Activated B cell treated with CpG ODN at 0.5 μM for 24 hours (primary cell): ENCODE measurements around the gene STARD9. TPM values are rescaled to one million over a fixed set of nuclear protein-coding genes. Genes with fewer than 3 reads are reported as not detected.

Experiments used
- ATAC-seq: fragments of 200-7000 bp; cut with Tn5 transposase; one replicate; pipeline ENCODE4 v1.10.0; 2021; ENCODE audit warnings: low read depth, mild to moderate bottlenecking, moderate library complexity
- CTCF ChIA-PET: fragments of 350-600 bp; sonication (Branson Sonifier 250); formaldehyde crosslinking; loops from one replicate; lab custom pipeline; 2021; ENCODE audit warnings: antibody characterized with exemption; lab: Charles Lee
- POLR2A ChIA-PET: fragments of 350-600 bp; sonication (Branson Sonifier 250); formaldehyde crosslinking; loops from one replicate; lab custom pipeline; 2021; ENCODE audit warnings: antibody characterized with exemption; lab: Charles Lee
- DNase-seq: peaks from one replicate; pipeline ENCODE4 v3.0.0; 2022
- H3K27ac Mint-ChIP-seq: one replicate; pipeline ENCODE4 v1.8.0; 2020; ENCODE audit warnings: mixed read lengths
- H3K27me3 Mint-ChIP-seq: one replicate; pipeline ENCODE4 v1.8.0; 2021; ENCODE audit warnings: mixed read lengths
- H3K36me3 Mint-ChIP-seq: one replicate; pipeline ENCODE4 v1.8.0; 2021; ENCODE audit warnings: low read depth, mixed read lengths
- H3K4me1 Mint-ChIP-seq: one replicate; pipeline ENCODE4 v1.8.0; 2021; ENCODE audit warnings: mixed read lengths
- H3K4me3 Mint-ChIP-seq: one replicate; pipeline ENCODE4 v1.8.0; 2020; ENCODE audit warnings: mild to moderate bottlenecking, mixed read lengths
- H3K9me3 Mint-ChIP-seq: one replicate; pipeline ENCODE4 v1.8.0; 2020; ENCODE audit warnings: mixed read lengths
- intact Hi-C: fragments of 100-400 bp; cut with micrococcal nuclease; formaldehyde crosslinking; loops from one replicate; pipeline ENCODE4 v1.15.1; 2024
- total RNA-seq: library from RNA; stranded (reverse); gene quantifications from 2 replicates; pipeline ENCODE4 v1.2.3, GENCODE V29; 2022
- TF ChIP-seq, protein P1 (sequence below): fragments of 200-600 bp; IDR thresholded peaks from one replicate; pipeline ENCODE4 v1.8.0; 2022; ENCODE audit warnings: antibody characterized with exemption, mild to moderate bottlenecking

STARD9 gene
- total RNA-seq, 1 donor from 2014 or later, result 7.1 TPM

DNA sequence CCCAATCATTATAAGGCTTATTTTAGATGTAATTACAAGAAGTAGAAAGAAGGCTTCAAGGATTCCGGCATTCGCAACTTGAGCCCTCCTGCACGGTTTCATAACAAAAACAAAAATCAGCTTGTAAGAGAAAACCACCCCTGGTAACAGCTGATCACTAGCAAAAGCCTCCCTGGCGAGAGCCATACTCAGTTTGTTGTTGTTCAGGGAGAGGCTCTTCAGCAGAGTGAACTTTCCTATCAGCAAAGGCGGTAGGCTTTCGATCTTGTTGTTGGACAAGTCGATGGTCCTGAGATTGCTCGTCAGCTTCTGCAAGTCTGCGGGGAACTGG is 27.5 kb upstream of the STARD9 start:
- Mint-ChIP-seq H3K4me1 (peaks cover 36% of the 10 kb centered on the region), H3K4me3 (peak overlapping the region; percentile 96), H3K27me3 (no peaks in the 10 kb centered on the region), H3K36me3 (peaks cover 41% of the 10 kb centered on the region), H3K9me3 (no peaks in the 10 kb centered on the region), H3K27ac (peak overlapping the region; percentile 93)
- CTCF ChIA-PET, result no interaction called here
- ATAC-seq, result peak; percentile 12
- TF ChIP-seq, protein P1, sequence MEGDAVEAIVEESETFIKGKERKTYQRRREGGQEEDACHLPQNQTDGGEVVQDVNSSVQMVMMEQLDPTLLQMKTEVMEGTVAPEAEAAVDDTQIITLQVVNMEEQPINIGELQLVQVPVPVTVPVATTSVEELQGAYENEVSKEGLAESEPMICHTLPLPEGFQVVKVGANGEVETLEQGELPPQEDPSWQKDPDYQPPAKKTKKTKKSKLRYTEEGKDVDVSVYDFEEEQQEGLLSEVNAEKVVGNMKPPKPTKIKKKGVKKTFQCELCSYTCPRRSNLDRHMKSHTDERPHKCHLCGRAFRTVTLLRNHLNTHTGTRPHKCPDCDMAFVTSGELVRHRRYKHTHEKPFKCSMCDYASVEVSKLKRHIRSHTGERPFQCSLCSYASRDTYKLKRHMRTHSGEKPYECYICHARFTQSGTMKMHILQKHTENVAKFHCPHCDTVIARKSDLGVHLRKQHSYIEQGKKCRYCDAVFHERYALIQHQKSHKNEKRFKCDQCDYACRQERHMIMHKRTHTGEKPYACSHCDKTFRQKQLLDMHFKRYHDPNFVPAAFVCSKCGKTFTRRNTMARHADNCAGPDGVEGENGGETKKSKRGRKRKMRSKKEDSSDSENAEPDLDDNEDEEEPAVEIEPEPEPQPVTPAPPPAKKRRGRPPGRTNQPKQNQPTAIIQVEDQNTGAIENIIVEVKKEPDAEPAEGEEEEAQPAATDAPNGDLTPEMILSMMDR, result no peak
- POLR2A ChIA-PET, result interaction anchor here (0.6 to 2.7 kb wide), 8 partner anchors 13 to 761 kb away, joined by 3 to 16 read pairs (median 5); partner anchors contain the start of genes SNAP23, STARD9 and ZNF106
- DNase-seq, result no peak
- intact Hi-C loops, result loop anchor here (1.0 to 2.0 kb wide), 4 partner anchors 27 to 373 kb away; partner anchors contain the start of genes SNAP23 and STARD9

DNA sequence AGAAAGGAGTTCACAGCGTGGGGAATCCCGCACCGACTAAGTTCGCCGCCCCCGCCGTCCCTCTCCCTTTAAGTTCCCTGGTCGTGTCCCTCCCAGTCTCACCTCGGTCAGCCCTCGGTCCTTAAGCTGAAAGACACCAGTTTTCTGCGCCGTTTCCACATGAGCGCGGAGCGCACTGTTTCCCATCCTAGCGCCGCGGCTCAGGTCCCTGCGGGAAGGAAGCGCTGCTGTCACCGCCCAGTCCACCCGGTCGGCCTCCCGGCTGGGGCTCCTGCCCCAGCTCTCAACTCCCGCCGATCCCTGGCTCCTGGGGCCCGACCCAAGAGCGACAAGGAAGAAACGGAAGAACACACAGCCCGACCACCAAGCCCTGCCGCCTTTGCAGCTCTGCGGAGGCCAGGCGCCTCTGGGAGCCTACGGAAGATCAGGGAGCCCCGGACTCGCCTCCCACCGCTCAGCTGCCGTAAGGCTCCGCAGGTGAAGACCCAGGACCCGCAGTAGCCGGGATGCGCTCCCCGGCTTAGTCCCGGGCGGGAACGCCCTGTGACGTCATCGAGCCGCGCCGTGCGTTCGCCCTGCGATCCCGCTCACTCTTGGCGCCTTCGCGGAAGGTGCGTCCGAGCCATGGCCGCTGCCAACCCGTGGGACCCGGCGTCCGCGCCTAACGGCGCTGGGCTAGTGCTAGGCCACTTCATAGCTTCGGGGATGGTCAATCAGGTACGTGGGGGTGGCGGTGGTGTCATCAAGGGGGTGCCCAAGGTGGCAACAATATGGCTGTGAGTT is 27.0 kb upstream of the STARD9 start, which contains the start of the genes HAUS2 and LRRC57:
Gene HAUS2, plus strand, starts transcription at position 590 of the 783 bp plus-strand sequence. Its CDS starts 35 bp downstream, at position 625.
Gene LRRC57, minus strand, starts transcription at position 545 of the 783 bp plus-strand sequence. Its CDS starts 359 bp downstream, at position 186.
- CTCF ChIA-PET, result no interaction called here
- ATAC-seq, result peak; percentile 86
- no peaks in the 10 kb centered on the region for H3K9me3 Mint-ChIP-seq
- TF ChIP-seq, protein P1, result no peak
- DNase-seq, result peak; percentile 88
- H3K27ac Mint-ChIP-seq, result peak within 1 kb of the TSS; percentile 93
- peaks cover 36% of the 10 kb centered on the region for H3K4me1 Mint-ChIP-seq
- H3K4me3 Mint-ChIP-seq, result peak within 1 kb of the TSS; percentile 96
- intact Hi-C loops, result loop anchor here (1.0 to 2.0 kb wide), 4 partner anchors 27 to 373 kb away; partner anchors contain the start of genes SNAP23 and STARD9
- POLR2A ChIA-PET, result interaction anchor here (0.6 to 2.7 kb wide), 10 partner anchors 12 to 762 kb away, joined by 3 to 16 read pairs (median 4); partner anchors contain the start of genes GANC, SNAP23, STARD9 and TMEM87A
- no peaks in the 10 kb centered on the region for H3K27me3 Mint-ChIP-seq
- peaks cover 40% of the 10 kb centered on the region for H3K36me3 Mint-ChIP-seq

DNA sequence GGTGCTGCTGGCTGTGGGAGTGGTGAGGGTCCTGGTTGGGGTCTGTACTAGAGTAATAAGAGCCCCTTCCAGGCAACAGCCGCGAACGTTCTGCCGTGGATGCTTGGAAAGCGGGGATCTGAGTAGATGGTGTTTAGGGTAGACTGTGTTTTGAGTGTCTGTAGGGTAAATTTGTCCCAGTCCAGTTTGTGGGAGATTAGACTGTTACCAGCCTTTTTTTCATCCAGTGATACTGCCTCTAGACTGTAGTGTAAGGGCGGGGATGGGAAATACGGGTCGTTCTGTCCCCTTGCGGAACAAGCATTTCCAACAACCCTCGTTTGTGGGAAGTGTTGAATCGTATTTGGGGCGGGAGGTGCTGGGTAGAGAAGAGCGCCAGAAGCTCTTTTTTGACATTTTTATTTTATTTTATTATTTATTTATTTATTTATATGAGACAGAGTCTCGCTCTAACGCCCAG is 26.3 kb upstream of the STARD9 start:
- CTCF ChIA-PET, result no interaction called here

DNA sequence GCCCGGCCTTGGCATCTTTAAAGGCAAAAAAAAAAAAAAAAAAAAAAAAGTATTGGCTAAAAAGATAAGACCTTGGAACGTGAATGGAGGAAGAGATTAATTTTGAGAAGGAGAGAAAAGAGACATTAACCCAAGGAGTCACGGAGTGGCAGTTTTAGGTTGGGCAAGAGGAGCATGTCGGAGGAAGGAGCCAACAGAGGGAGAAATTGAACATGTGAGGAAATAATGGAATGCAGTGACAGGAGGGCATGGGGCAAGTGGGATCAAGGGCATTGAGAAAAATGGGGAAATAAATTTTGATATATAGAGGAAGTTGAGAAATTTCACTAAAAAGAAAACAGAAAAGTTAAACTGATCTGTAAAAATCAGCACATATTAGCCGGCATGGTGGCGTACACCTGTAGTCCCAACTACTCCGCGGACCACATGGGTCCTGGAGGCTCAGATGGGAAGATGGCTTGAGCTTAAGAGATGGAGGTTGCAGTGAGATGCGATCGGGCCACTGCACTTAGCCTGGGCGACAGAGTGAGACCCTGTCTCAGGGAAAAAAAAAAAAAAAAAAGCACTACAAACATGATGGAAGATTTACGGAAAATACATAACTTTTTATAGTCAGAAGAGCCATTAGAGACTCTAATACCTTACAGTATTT is 25.5 kb upstream of the STARD9 start:
- Mint-ChIP-seq H3K4me1 (peaks cover 36% of the 10 kb centered on the region), H3K9me3 (no peaks in the 10 kb centered on the region), H3K27ac (peak overlapping the region; percentile 3), H3K36me3 (peaks cover 28% of the 10 kb centered on the region), H3K4me3 (peak overlapping the region; percentile 96), H3K27me3 (no peaks in the 10 kb centered on the region)
- ChIA-PET CTCF (no interaction called here), POLR2A (interaction anchor here (1.0 to 2.7 kb wide), 5 partner anchors 25 to 277 kb away, joined by 3 to 16 read pairs (median 9); partner anchors contain the start of genes GANC, SNAP23, STARD9 and TMEM87A)
- ATAC-seq, result no peak
- DNase-seq, result no peak
- TF ChIP-seq, protein P1, result no peak
- intact Hi-C loops, result loop anchor here (2.0 kb wide), 1 partner anchor 101 kb away; no protein-coding TSS in a partner anchor

More for the DNA sequence above, 26.3 kb upstream of the STARD9 start:
- Mint-ChIP-seq H3K36me3 (peaks cover 35% of the 10 kb centered on the region), H3K4me3 (peak overlapping the region; percentile 96), H3K4me1 (peaks cover 36% of the 10 kb centered on the region), H3K27ac (peak overlapping the region; percentile 93), H3K9me3 (no peaks in the 10 kb centered on the region), H3K27me3 (no peaks in the 10 kb centered on the region)
- TF ChIP-seq, protein P1, result no peak
- DNase-seq (peak; percentile 18), ATAC-seq (peak; percentile 40)
- POLR2A ChIA-PET, result interaction anchor here (1.0 to 2.7 kb wide), 5 partner anchors 26 to 276 kb away, joined by 3 to 16 read pairs (median 9); partner anchors contain the start of genes GANC, SNAP23, STARD9 and TMEM87A
- intact Hi-C loops, result loop anchor here (2.0 kb wide), 1 partner anchor 102 kb away; no protein-coding TSS in a partner anchor
